ENCODE measurements around the gene GNAO1.

Gene GNAO1

DNA sequence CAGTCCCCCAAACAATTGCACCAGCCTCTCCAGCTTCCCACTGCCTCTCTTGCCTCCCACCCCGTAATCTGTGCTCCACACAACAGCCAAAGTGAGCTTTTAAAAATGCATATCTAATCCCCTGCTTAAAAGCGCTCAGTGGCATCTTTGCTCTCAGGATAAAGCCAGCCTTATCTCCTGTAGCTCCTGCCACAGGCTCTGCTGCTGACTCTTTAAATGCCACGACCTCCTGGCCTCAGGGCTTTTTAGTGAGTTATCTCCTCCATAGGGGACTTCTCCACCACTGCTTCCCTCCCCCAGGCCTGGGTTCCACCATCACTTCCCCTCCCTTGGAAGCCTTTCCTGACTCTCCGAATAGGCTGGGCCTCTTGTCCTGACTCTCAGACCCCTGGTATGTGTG is 98.6 kb downstream of the GNAO1 start:
- DNase-seq (ENCODE audit: low read depth in 2 of 2) = no peak

DNA sequence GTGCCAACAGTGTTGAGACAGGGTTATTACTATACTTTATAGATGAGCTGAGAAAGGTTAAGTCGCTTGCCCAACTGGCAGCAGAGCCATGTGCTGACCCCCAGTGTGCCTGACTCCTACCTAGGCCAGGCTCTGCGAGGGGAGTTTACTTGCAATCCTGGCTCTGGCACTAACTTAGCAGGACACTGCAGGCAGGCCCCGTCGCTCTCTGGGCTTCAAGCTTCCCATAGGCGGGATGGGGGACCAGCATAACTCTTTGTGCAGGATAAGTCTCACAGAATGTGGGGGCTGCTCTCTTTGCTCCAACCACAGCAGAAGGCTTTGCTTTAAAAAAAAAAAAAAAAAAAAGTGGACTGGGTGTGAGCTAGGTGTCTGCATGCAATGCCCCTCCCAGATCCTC is 102.7 kb downstream of the GNAO1 start:
- DNase-seq (ENCODE audit: low read depth in 2 of 2) = no peak

DNA sequence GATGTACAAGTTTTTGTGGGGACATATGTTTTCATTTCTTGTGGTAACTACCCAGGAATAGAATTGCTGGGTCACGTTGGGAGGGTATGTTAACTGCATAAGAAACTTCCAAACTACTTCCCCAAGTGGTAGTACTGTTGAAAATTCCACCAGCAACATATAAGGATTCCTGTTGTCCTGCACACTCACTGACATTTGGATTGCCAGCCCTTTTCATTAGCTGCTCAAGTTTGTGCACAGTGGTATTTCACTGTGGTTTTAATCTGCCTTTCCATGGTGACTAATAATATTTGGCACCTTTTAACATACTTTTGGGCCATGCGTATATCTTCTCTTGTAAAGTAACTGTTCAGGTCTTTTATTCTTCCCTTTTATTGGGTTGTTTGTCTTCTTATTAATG is 103.3 kb downstream of the GNAO1 start:
- no peak for DNase-seq (ENCODE audit: low read depth in 2 of 2)

GRCh38 chr16:56295059-56295665 is 103.9 kb downstream of the GNAO1 start:
- no peak for DNase-seq (ENCODE audit: low read depth in 2 of 2)

DNA sequence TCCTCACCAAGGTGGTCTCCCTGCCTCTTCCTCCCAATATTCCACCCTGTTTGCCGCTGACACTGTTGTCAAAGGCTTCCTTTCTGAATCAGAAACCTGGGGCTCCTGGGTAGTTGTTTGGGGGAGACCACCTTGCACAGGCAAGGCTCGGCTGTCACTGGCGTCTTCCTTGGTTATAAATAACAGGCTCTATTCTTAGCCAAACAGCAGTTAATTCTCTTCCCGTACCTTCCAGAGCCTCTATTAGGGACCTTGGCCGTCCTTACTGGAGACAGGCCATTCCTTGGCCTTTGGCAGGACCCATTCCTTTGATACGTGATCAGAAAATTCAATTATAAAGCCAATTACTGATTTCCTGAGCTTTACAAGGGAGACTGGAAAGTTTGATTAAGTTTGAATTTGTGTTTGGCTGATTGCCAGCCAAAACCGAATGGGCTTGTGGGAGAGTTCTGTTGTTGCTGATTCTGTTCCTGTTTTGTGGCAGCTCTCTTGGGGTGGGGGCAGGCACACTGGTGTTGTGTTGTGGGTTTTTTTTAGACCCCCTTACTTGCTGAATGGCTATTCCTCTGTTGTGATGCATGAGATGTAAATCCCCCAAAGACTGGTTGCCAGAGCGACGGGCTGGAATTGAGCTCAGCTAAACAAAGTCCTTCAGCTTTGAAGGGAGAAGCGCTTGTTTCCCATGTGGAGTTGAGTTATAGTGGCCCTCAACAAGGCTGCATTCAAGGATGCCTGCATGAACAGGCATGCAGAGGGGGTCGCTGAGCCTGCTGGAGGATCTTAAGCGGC is 104.6 kb downstream of the GNAO1 start:
- no peak for DNase-seq (ENCODE audit: low read depth in 2 of 2)

- no peak for DNase-seq (ENCODE audit: low read depth in 2 of 2)
These were observed 106.4 kb downstream of the GNAO1 start for GRCh38 chr16:56297684-56298083.

DNA sequence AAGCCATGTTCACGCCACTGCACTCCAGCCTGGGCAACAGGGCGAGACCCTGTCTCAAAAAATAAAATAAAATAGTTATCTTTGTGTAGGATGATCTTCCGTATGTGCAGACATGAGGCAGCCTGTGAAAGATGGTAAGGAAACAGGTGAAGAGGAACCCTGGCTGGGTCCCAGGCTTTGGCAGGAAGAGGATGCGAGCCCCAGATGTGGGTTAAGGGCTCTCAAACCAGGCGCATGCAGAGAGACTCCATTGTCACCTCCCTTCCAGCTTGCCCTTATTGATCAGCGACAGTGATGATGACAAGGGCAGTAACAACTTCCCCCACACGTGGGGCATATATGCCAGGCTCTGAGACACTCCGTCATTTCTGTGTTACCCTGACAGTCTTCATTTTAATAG is 106.8 kb downstream of the GNAO1 start:
- DNase-seq (ENCODE audit: low read depth in 2 of 2) = no peak

GRCh38 chr16:56298948-56299596 is 107.8 kb downstream of the GNAO1 start:
- no peak for DNase-seq (ENCODE audit: low read depth in 2 of 2)

DNA sequence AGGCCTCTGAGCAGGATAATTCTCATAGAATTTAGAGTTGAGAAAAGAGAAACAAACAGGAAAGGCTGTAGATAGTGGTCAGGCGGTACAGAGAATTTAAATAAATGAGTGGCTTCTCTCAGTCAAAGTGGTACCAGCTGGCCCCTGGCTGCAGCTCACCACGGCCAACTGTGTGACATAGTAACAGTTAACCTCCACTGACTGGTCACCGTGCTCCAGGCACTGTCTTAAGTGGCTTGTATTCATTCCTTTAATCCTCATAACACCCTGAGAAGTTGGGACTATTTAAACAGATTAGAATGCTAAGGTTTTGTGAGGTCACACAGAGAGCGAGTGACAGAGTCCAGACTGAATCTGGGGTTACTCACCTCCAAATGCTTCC is 108.9 kb downstream of the GNAO1 start:
- DNase-seq (ENCODE audit: low read depth in 2 of 2) = no peak

- DNase-seq (ENCODE audit: low read depth in 2 of 2) = no peak
These were observed 109.9 kb downstream of the GNAO1 start for GRCh38 chr16:56300891-56301850.

DNA sequence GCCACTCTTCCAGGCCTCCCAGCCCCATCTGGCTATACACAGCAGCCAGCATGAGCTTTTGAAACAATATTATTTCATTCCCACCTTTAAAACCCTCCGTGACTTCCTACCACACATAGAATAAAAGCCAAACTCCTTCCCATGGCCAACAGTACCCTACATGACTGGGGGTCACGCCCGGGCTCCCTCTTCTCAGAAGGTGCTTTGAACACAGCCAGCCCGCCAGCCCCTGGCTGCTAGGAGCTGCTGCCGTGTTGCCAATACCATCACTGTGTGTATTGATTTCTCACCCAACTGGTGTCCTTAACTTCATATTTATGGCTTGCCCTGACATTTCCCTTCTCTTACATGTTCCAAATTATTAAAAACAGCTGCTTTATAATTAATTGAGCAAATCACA is 111.2 kb downstream of the GNAO1 start:
- DNase-seq (ENCODE audit: low read depth in 2 of 2) = no peak

DNA sequence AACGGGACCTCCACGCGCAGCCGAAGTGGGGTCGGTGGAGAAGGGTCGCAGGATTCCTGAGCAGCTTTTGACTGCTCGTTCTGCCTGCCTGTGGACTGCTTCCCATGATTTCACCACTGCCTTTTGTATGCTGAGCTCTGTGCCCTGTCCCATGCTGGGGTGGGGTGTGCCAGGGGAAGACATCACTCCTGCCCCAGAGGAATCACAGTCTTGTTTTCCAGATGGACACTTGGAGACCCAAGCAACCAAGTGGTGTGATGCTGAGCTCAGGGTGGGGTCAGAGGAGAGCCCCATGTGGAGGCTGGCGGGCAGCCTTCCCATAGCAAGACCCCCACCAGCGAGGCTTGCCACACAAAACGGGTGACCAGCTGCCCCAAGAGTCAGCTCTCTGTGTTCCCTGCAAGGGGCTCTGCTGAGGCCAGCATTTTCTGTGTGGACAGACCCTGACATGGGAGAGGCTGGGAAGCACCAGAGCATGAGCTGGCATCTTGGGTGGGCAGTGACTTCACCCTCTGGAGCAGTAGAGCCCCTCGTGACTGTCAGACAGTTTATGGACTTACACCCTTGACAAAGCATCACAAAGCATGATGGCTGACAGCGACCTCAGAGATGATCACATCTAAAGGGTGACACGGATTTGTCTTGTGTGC is 111.9 kb downstream of the GNAO1 start:
- no peak for DNase-seq (ENCODE audit: low read depth in 2 of 2)

GRCh38 chr16:56303880-56304279 is 112.6 kb downstream of the GNAO1 start:
- no peak for DNase-seq (ENCODE audit: low read depth in 2 of 2)

- no peak for DNase-seq (ENCODE audit: low read depth in 2 of 2)
These were observed 114.8 kb downstream of the GNAO1 start for GRCh38 chr16:56305956-56306565.

- DNase-seq (ENCODE audit: low read depth in 2 of 2) = no peak
These were observed 115.6 kb downstream of the GNAO1 start for GRCh38 chr16:56306690-56307533.

GRCh38 chr16:56307534-56307873 is 116.2 kb downstream of the GNAO1 start:
- DNase-seq (ENCODE audit: low read depth in 2 of 2) = no peak

DNA sequence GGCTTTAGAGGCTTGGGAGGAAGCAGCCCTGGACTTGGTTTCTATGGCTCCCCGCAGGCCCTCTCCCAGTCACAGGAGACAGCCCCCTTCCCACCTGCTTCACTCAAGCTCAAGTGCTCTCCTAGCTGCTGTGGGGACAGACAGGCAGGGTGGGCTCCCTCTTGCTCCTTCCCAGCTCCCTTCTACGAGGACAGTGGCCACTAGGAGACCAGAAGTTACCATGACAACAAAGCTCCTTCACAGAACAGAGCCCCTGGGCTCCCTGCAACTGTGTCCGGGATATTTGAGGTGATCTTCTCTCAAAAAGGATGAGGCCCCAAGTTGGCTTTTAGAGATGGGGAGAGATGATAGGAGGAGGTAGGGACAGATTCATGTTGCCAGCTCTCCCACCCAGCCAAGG is 117.7 kb downstream of the GNAO1 start:
- no peak for DNase-seq (ENCODE audit: low read depth in 2 of 2)

DNA sequence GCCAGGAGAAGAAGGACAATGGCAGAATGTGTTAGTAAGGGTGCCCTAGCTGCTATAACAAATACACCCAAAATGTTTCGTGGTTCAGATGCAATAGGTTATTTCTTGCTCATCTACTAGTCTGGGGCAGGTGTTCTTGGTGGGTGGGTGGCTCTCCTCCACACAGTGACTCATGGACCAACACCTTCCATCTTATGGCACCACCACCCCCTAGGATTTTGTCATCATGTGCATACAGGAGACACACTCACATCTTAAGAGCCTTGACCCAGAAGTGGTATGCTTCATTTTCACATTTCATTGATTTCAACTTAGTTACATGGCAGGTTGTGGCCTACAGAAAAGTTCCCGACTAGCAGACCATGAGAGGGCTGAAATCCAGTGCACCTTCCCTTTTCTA is 119.4 kb downstream of the GNAO1 start:
- peak in 1 of 2 donors; percentile 12 for DNase-seq (ENCODE audit: low read depth in 2 of 2)

DNA sequence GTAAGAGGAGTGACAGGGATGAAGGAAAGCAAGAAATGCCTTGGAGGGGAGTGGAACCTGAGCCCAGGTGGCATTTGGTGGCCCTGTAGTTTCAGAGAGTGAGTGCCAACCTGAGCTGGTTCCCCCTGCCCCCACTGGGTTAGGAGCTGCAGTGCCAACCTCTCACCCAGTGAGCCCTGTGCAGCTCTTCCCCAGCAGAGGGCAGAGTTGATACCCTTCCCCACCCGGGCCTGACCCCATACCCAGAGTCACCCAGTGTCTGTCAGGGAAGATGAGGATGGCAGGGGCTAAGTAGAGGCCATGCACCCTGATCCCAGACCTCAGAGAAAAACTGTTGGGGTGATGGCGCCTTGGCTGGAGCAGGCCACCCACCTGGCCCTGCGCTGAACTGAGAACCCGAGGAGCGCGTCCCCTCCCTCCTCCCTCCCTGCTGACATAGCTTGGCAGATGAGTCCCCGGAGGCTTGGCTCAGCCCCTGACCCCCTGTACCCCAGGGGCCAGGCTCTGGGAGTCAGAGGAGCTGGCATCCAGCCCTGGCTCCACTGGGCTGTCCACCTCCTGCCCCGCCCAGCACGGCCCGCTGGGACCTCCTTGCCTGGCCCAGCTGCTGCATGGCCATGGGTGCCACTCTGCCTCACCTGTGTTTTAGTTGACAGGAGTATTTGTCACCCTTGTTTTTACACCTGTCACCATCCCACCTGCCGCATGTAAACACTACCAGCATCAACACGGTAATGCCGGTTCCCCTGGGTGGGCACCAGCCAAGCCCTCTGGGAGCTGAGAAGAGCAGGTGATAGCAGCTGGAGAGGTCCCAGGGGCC is 120.1 kb downstream of the GNAO1 start:
- DNase-seq (ENCODE audit: low read depth in 2 of 2) = no peak

- DNase-seq (ENCODE audit: low read depth in 2 of 2) = no peak
These were observed 120.7 kb downstream of the GNAO1 start for GRCh38 chr16:56312028-56312300.

Measured in stimulated activated CD8-positive, alpha-beta memory T cell treated with anti-CD3 and anti-CD28 coated beads, Interleukin-15, amount 100 ng/mL, for 48 hours (primary cell).